ENCODE measurements around the gene KIF23. TPM values are rescaled to one million over a fixed set of nuclear protein-coding genes. Genes with fewer than 3 reads are reported as not detected.
A peak's percentile ranks its signal among the peaks of the same experiment; 100 is the strongest.

KIF23 gene
- total and polyA plus RNA-seq, 3 experiments from 2014 or later = 0.18 to 44.4 (median 36.0) TPM

GRCh38 chr15:69412274-69412673 is 1.9 kb upstream of the KIF23 start:
- peak overlapping the region in 1 of 7 donors; percentile 65 for H3K4me3 Mint-ChIP-seq
- Histone ChIP-seq H3K4me1 (ENCODE audit: insufficient read depth, low read length) (peaks cover 6% of the 10 kb centered on the region), H3K4me3 (ENCODE audit: low read length) (no peak overlapping the region), H3K27me3 (ENCODE audit: insufficient read depth, low read length, poor library complexity, severe bottlenecking) (no peaks in the 10 kb centered on the region), H3K9me3 (ENCODE audit: low read length) (no peaks in the 10 kb centered on the region), H3K36me3 (ENCODE audit: insufficient read depth, low read length) (no peaks in the 10 kb centered on the region), H3K27ac (ENCODE audit: low read depth, low read length) (no peak overlapping the region)
- H3K27ac Mint-ChIP-seq = no peak overlapping the region
- peaks cover 0 to 3% (median 0%) of the 10 kb centered on the region in 3 donors for H3K36me3 Mint-ChIP-seq
- H3K27me3 Mint-ChIP-seq = peaks cover 11 to 14% of the 10 kb centered on the region in 2 donors
- ChIA-PET POLR2A (no interaction called here), CTCF (interaction anchor here (1.4 to 1.8 kb wide), 2 partner anchors 17 to 51 kb away, joined by 3 to 6 read pairs; no protein-coding TSS in a partner anchor)
- no peaks in the 10 kb centered on the region for H3K9me3 Mint-ChIP-seq
- peaks cover 8 to 17% (median 15%) of the 10 kb centered on the region in 3 donors for H3K4me1 Mint-ChIP-seq
- DNase-seq = no peak

- peaks cover 8 to 21% (median 18%) of the 10 kb centered on the region in 3 donors for H3K4me1 Mint-ChIP-seq
- CTCF ChIA-PET = interaction anchor here (1.4 kb wide), 1 partner anchor 18 kb away, joined by 3 read pairs; no protein-coding TSS in a partner anchor
- Histone ChIP-seq H3K4me1 (ENCODE audit: insufficient read depth, low read length) (peaks cover 6% of the 10 kb centered on the region), H3K36me3 (ENCODE audit: insufficient read depth, low read length) (no peaks in the 10 kb centered on the region), H3K27ac (ENCODE audit: low read depth, low read length) (no peak overlapping the region), H3K9me3 (ENCODE audit: low read length) (no peaks in the 10 kb centered on the region), H3K27me3 (ENCODE audit: insufficient read depth, low read length, poor library complexity, severe bottlenecking) (no peaks in the 10 kb centered on the region), H3K4me3 (ENCODE audit: low read length) (no peak overlapping the region)
- H3K27me3 Mint-ChIP-seq = peaks cover 8 to 11% of the 10 kb centered on the region in 2 donors
- DNase-seq = no peak
- peaks cover 0 to 3% (median 0%) of the 10 kb centered on the region in 3 donors for H3K36me3 Mint-ChIP-seq
- H3K27ac Mint-ChIP-seq = no peak overlapping the region
- no peaks in the 10 kb centered on the region for H3K9me3 Mint-ChIP-seq
- POLR2A ChIA-PET = no interaction called here
- H3K4me3 Mint-ChIP-seq = peak overlapping the region in 1 of 7 donors; percentile 65
These were observed 1.4 kb upstream of the KIF23 start for GRCh38 chr15:69412701-69413100.

- no peaks in the 10 kb centered on the region for H3K36me3 ChIP-seq (ENCODE audit: insufficient read depth, low read length)
- peak overlapping the region; percentile 77 for H3K4me3 ChIP-seq (ENCODE audit: low read length)
- H3K4me1 Mint-ChIP-seq = peaks cover 8 to 28% (median 18%) of the 10 kb centered on the region in 3 donors
- peak overlapping the region; percentile 67 to 87 (median 76) for H3K4me3 Mint-ChIP-seq
- H3K27ac Mint-ChIP-seq = peak overlapping the region in 2 of 8 donors; percentile 39 to 76
- peak overlapping the region; percentile 40 for H3K27ac ChIP-seq (ENCODE audit: low read depth, low read length)
- H3K4me1 ChIP-seq (ENCODE audit: insufficient read depth, low read length) = peaks cover 6% of the 10 kb centered on the region
- CTCF ChIA-PET = interaction anchor here (1.0 to 1.4 kb wide), 5 partner anchors 14 to 48 kb away, joined by 3 to 5 read pairs (median 3); partner anchors contain the start of gene RPLP1
- no peaks in the 10 kb centered on the region for H3K27me3 ChIP-seq (ENCODE audit: insufficient read depth, low read length, poor library complexity, severe bottlenecking)
- POLR2A ChIA-PET = interaction anchor here (3.5 kb wide), 1 partner anchor 38 kb away, joined by 27 read pairs; the partner anchor contains the start of gene RPLP1
- DNase-seq = peak in 1 of 5 donors; percentile 5
- peaks cover 6 to 9% of the 10 kb centered on the region in 2 donors for H3K27me3 Mint-ChIP-seq
- no peaks in the 10 kb centered on the region for H3K9me3 ChIP-seq (ENCODE audit: low read length)
- no peaks in the 10 kb centered on the region for H3K36me3 Mint-ChIP-seq
- no peaks in the 10 kb centered on the region for H3K9me3 Mint-ChIP-seq
These were observed 585 bp downstream of the KIF23 start for GRCh38 chr15:69414701-69415167.

- peak overlapping the region in 6 of 7 donors; percentile 38 to 79 (median 68) for H3K4me3 Mint-ChIP-seq
- no peaks in the 10 kb centered on the region for H3K9me3 Mint-ChIP-seq
- peaks cover 8 to 28% (median 18%) of the 10 kb centered on the region in 3 donors for H3K4me1 Mint-ChIP-seq
- peaks cover 6 to 9% of the 10 kb centered on the region in 2 donors for H3K27me3 Mint-ChIP-seq
- H3K27ac ChIP-seq (ENCODE audit: low read depth, low read length) = no peak overlapping the region
- H3K27ac Mint-ChIP-seq = no peak overlapping the region
- H3K4me3 ChIP-seq (ENCODE audit: low read length) = no peak overlapping the region
- no peak for DNase-seq
- no peaks in the 10 kb centered on the region for H3K36me3 Mint-ChIP-seq
- H3K4me1 ChIP-seq (ENCODE audit: insufficient read depth, low read length) = peaks cover 6% of the 10 kb centered on the region
- no peaks in the 10 kb centered on the region for H3K9me3 ChIP-seq (ENCODE audit: low read length)
- no peaks in the 10 kb centered on the region for H3K36me3 ChIP-seq (ENCODE audit: insufficient read depth, low read length)
- no peaks in the 10 kb centered on the region for H3K27me3 ChIP-seq (ENCODE audit: insufficient read depth, low read length, poor library complexity, severe bottlenecking)
- CTCF ChIA-PET = no interaction called here
- POLR2A ChIA-PET = interaction anchor here (3.5 kb wide), 1 partner anchor 37 kb away, joined by 27 read pairs; the partner anchor contains the start of gene RPLP1
These were observed 1.2 kb downstream of the KIF23 start for GRCh38 chr15:69415381-69415780.

- Mint-ChIP-seq H3K4me3 (no peak overlapping the region), H3K9me3 (no peaks in the 10 kb centered on the region), H3K27me3 (peaks cover 7 to 9% of the 10 kb centered on the region in 2 donors), H3K36me3 (no peaks in the 10 kb centered on the region), H3K4me1 (peaks cover 8 to 28% (median 18%) of the 10 kb centered on the region in 3 donors), H3K27ac (no peak overlapping the region)
- Histone ChIP-seq H3K4me3 (ENCODE audit: low read length) (no peak overlapping the region), H3K27me3 (ENCODE audit: insufficient read depth, low read length, poor library complexity, severe bottlenecking) (no peaks in the 10 kb centered on the region), H3K27ac (ENCODE audit: low read depth, low read length) (no peak overlapping the region), H3K36me3 (ENCODE audit: insufficient read depth, low read length) (no peaks in the 10 kb centered on the region), H3K9me3 (ENCODE audit: low read length) (no peaks in the 10 kb centered on the region), H3K4me1 (ENCODE audit: insufficient read depth, low read length) (peaks cover 6% of the 10 kb centered on the region)
- ChIA-PET CTCF (interaction anchor here (1.2 kb wide), 1 partner anchor 37 kb away, joined by 3 read pairs; no protein-coding TSS in a partner anchor), POLR2A (no interaction called here)
- no peak for DNase-seq
These were observed 3.4 kb downstream of the KIF23 start for GRCh38 chr15:69417581-69417980.

- Histone ChIP-seq H3K36me3 (ENCODE audit: insufficient read depth, low read length) (no peaks in the 10 kb centered on the region), H3K9me3 (ENCODE audit: low read length) (no peaks in the 10 kb centered on the region), H3K4me1 (ENCODE audit: insufficient read depth, low read length) (no peaks in the 10 kb centered on the region), H3K27me3 (ENCODE audit: insufficient read depth, low read length, poor library complexity, severe bottlenecking) (no peaks in the 10 kb centered on the region), H3K4me3 (ENCODE audit: low read length) (no peak overlapping the region), H3K27ac (ENCODE audit: low read depth, low read length) (no peak overlapping the region)
- Mint-ChIP-seq H3K4me3 (no peak overlapping the region), H3K27me3 (peaks cover 0 to 2% of the 10 kb centered on the region in 2 donors), H3K27ac (no peak overlapping the region), H3K36me3 (no peaks in the 10 kb centered on the region), H3K9me3 (no peaks in the 10 kb centered on the region), H3K4me1 (peaks cover 0 to 13% (median 4%) of the 10 kb centered on the region in 3 donors)
- CTCF ChIA-PET = no interaction called here
- no peak for DNase-seq
- POLR2A ChIA-PET = no interaction called here
These were observed 7.3 kb downstream of the KIF23 start for GRCh38 chr15:69421498-69421897.

GRCh38 chr15:69422336-69422895 is 8.3 kb downstream of the KIF23 start:
- H3K9me3 Mint-ChIP-seq = no peaks in the 10 kb centered on the region
- H3K27ac ChIP-seq (ENCODE audit: low read depth, low read length) = no peak overlapping the region
- CTCF ChIA-PET = no interaction called here
- no peak overlapping the region for H3K4me3 Mint-ChIP-seq
- no peaks in the 10 kb centered on the region for H3K4me1 ChIP-seq (ENCODE audit: insufficient read depth, low read length)
- POLR2A ChIA-PET = interaction anchor here (0.5 kb wide), 1 partner anchor 15 kb away, joined by 5 read pairs; no protein-coding TSS in a partner anchor
- no peak for DNase-seq
- H3K27me3 Mint-ChIP-seq = peaks cover 0 to 2% of the 10 kb centered on the region in 2 donors
- peaks cover 0 to 10% (median 2%) of the 10 kb centered on the region in 3 donors for H3K4me1 Mint-ChIP-seq
- H3K36me3 ChIP-seq (ENCODE audit: insufficient read depth, low read length) = no peaks in the 10 kb centered on the region
- no peak overlapping the region for H3K4me3 ChIP-seq (ENCODE audit: low read length)
- peak overlapping the region in 2 of 8 donors; percentile 56 to 67 for H3K27ac Mint-ChIP-seq
- no peaks in the 10 kb centered on the region for H3K27me3 ChIP-seq (ENCODE audit: insufficient read depth, low read length, poor library complexity, severe bottlenecking)
- H3K9me3 ChIP-seq (ENCODE audit: low read length) = no peaks in the 10 kb centered on the region
- H3K36me3 Mint-ChIP-seq = no peaks in the 10 kb centered on the region

GRCh38 chr15:69424001-69424400 is 9.9 kb downstream of the KIF23 start:
- Mint-ChIP-seq H3K4me3 (no peak overlapping the region), H3K4me1 (no peaks in the 10 kb centered on the region), H3K27ac (no peak overlapping the region), H3K9me3 (no peaks in the 10 kb centered on the region), H3K36me3 (no peaks in the 10 kb centered on the region), H3K27me3 (peaks cover 0 to 2% of the 10 kb centered on the region in 2 donors)
- H3K4me1 ChIP-seq (ENCODE audit: insufficient read depth, low read length) = no peaks in the 10 kb centered on the region
- ChIA-PET CTCF (no interaction called here), POLR2A (no interaction called here)
- H3K27ac ChIP-seq (ENCODE audit: low read depth, low read length) = no peak overlapping the region
- H3K9me3 ChIP-seq (ENCODE audit: low read length) = no peaks in the 10 kb centered on the region
- DNase-seq = no peak
- no peaks in the 10 kb centered on the region for H3K27me3 ChIP-seq (ENCODE audit: insufficient read depth, low read length, poor library complexity, severe bottlenecking)
- no peaks in the 10 kb centered on the region for H3K36me3 ChIP-seq (ENCODE audit: insufficient read depth, low read length)
- H3K4me3 ChIP-seq (ENCODE audit: low read length) = no peak overlapping the region
